HL-60 (cell line): ENCODE measurements around the gene ALKBH5.

Source experiments
- GABPA ChIP-seq: IDR thresholded peaks from 2 replicates; pipeline ENCODE4 v1.6.1; 2012; ENCODE audit warnings: low read depth
- POLR2AphosphoS5 ChIP-seq: IDR thresholded peaks from 2 replicates; pipeline ENCODE4 v1.6.1; 2012; ENCODE audit warnings: low read depth
- SPI1 ChIP-seq: IDR thresholded peaks from 2 replicates; pipeline ENCODE4 v1.6.1; 2012; ENCODE audit warnings: low read depth, mild to moderate bottlenecking, borderline replicate concordance
- TF ChIP-seq, protein P1 (sequence below): IDR thresholded peaks from 2 replicates; pipeline ENCODE4 v1.6.1; 2012; ENCODE audit warnings: low read depth; ENCODE audit not compliant: insufficient replicate concordance
- TF ChIP-seq, protein P2 (sequence below): IDR thresholded peaks from one replicate; pipeline ENCODE4 v1.5.1; 2011; ENCODE audit warnings: low read length, control low read depth, inconsistent platforms; ENCODE audit not compliant: insufficient read depth

DNA sequence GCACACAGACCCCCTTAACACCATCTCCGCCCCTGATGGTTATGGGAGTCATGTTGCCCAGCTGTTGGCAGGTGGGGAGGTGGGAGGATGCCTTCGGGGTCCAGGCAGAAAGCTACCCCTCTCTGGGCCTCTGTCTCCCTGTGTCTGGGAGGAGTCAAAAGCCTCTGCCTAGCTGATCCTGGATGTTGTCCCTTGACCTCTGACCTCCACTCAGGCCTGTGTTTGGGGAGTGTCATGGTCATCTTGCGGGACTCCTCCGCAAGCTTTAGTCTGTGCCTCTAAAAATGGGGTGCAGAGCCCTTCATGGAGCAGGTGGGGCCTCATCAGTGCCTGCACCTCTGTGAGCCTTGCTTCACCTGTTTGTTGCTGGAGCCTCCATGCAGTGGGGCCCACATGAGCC is 45.6 kb downstream of the ALKBH5 start:
- TF ChIP-seq, protein P1, sequence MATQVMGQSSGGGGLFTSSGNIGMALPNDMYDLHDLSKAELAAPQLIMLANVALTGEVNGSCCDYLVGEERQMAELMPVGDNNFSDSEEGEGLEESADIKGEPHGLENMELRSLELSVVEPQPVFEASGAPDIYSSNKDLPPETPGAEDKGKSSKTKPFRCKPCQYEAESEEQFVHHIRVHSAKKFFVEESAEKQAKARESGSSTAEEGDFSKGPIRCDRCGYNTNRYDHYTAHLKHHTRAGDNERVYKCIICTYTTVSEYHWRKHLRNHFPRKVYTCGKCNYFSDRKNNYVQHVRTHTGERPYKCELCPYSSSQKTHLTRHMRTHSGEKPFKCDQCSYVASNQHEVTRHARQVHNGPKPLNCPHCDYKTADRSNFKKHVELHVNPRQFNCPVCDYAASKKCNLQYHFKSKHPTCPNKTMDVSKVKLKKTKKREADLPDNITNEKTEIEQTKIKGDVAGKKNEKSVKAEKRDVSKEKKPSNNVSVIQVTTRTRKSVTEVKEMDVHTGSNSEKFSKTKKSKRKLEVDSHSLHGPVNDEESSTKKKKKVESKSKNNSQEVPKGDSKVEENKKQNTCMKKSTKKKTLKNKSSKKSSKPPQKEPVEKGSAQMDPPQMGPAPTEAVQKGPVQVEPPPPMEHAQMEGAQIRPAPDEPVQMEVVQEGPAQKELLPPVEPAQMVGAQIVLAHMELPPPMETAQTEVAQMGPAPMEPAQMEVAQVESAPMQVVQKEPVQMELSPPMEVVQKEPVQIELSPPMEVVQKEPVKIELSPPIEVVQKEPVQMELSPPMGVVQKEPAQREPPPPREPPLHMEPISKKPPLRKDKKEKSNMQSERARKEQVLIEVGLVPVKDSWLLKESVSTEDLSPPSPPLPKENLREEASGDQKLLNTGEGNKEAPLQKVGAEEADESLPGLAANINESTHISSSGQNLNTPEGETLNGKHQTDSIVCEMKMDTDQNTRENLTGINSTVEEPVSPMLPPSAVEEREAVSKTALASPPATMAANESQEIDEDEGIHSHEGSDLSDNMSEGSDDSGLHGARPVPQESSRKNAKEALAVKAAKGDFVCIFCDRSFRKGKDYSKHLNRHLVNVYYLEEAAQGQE: no peak
- TF ChIP-seq, protein P2, sequence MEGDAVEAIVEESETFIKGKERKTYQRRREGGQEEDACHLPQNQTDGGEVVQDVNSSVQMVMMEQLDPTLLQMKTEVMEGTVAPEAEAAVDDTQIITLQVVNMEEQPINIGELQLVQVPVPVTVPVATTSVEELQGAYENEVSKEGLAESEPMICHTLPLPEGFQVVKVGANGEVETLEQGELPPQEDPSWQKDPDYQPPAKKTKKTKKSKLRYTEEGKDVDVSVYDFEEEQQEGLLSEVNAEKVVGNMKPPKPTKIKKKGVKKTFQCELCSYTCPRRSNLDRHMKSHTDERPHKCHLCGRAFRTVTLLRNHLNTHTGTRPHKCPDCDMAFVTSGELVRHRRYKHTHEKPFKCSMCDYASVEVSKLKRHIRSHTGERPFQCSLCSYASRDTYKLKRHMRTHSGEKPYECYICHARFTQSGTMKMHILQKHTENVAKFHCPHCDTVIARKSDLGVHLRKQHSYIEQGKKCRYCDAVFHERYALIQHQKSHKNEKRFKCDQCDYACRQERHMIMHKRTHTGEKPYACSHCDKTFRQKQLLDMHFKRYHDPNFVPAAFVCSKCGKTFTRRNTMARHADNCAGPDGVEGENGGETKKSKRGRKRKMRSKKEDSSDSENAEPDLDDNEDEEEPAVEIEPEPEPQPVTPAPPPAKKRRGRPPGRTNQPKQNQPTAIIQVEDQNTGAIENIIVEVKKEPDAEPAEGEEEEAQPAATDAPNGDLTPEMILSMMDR: no peak
- TF ChIP-seq POLR2AphosphoS5: no peak
- TF ChIP-seq GABPA: no peak
- no peak for TF ChIP-seq SPI1
